HepG2 (cell line): ENCODE measurements around the gene CHD2. TPM values are rescaled to one million over a fixed set of nuclear protein-coding genes. Genes with fewer than 3 reads are reported as not detected.

ENCODE experiments used
- ATAC-seq: fragments of 200-7000 bp; cut with Tn5 transposase; 3 replicates; pipeline ENCODE4 v1.9.1; 2020; ENCODE audit warnings: mild to moderate bottlenecking, moderate library complexity
- BruUV-seq: library from RNA; stranded (reverse); fragments of 400-500 nt; replicated peaks from 2 replicates; lab custom pipeline; 2021; lab: Mats Ljungman, UMichigan
- CTCF ChIA-PET: fragments of 300-600 bp; formaldehyde crosslinking; extraction: SDS; loops from one replicate; lab custom pipeline; 2021; ENCODE audit warnings: low total read pairs, inconsistent platforms, low intra/inter-chr PET ratio; lab: Yijun Ruan, JAX
- POLR2A ChIA-PET: fragments of 350-600 bp; sonication (Branson Sonifier 250); formaldehyde crosslinking; loops from one replicate; lab custom pipeline; 2020; ENCODE audit warnings: antibody characterized with exemption, inconsistent platforms; lab: Yijun Ruan, JAX
- DNase-seq: peaks from one replicate; pipeline ENCODE4 v3.0.0-alpha.2; 2015; ENCODE audit warnings: low spot score
- FAIRE-seq: peaks from 3 replicates; lab custom pipeline; 2011; peaks lifted over from hg19 to GRCh38; lab: Jason Lieb, UNC
- H2AFZ ChIP-seq: one replicate; pipeline ENCODE4 v1.6.1; 2011; ENCODE audit warnings: low read length, inconsistent platforms
- H3K27ac ChIP-seq: fragments of 300-600 bp; 3 replicates; pipeline ENCODE4 v1.8.0; 2011; ENCODE audit warnings: mixed run types, mild to moderate bottlenecking, mixed read lengths, low read length, inconsistent platforms; ENCODE audit not compliant: insufficient read depth; ENCODE audit errors: extremely low read length
- H3K27me3 ChIP-seq, 2 experiments: fragments of 200-600 bp in 1 of 2; 2 replicates in 1 of 2; 3 replicates in 1 of 2; pipeline versions ENCODE4 v1.6.0 to v1.8.0; 2011; ENCODE audit warnings: low read length in 2 of 2, mild to moderate bottlenecking in 2 of 2, moderate library complexity in 2 of 2, inconsistent platforms in 1 of 2; ENCODE audit not compliant: insufficient read depth in 2 of 2, control insufficient read depth in 1 of 2
- H3K36me3 ChIP-seq, 2 experiments: fragments of 200-600 bp in 1 of 2; replicated peaks in 1 of 2; 2 replicates in 1 of 2; 3 replicates in 1 of 2; pipeline versions ENCODE4 v1.5.1 to v1.8.0; 2011; ENCODE audit warnings: low read length in 2 of 2, inconsistent platforms in 1 of 2; ENCODE audit not compliant: insufficient read depth in 2 of 2, control insufficient read depth in 1 of 2
- H3K4me1 ChIP-seq: 2 replicates; pipeline ENCODE4 v1.5.1; 2012; ENCODE audit warnings: low read length, inconsistent platforms; ENCODE audit not compliant: insufficient read depth
- H3K4me2 ChIP-seq: 2 replicates; pipeline ENCODE4 v1.6.0; 2011; ENCODE audit warnings: low read depth, low read length, inconsistent platforms
- H3K4me3 ChIP-seq, 3 experiments: fragments of 200-600 bp in 1 of 3; sonication (generic), shearing (Covaris generic) in 1 of 3; replicated peaks in 1 of 3; 2 replicates each; pipeline ENCODE4 v1.5.1; 2011 to 2016; ENCODE audit warnings: low read length in 3 of 3, inconsistent platforms in 2 of 3, low read depth in 2 of 3, mild to moderate bottlenecking in 2 of 3, control low read depth in 1 of 3, mixed read lengths in 1 of 3; ENCODE audit not compliant: insufficient read depth in 1 of 3
- H3K79me2 ChIP-seq: one replicate; pipeline ENCODE4 v1.6.1; 2011; ENCODE audit warnings: low read length, inconsistent platforms; ENCODE audit not compliant: insufficient read depth
- H3K9ac ChIP-seq: 2 replicates; pipeline ENCODE4 v1.6.0; 2011; ENCODE audit warnings: mild to moderate bottlenecking, low read depth, low read length, inconsistent platforms; ENCODE audit not compliant: insufficient read depth
- H3K9me3 ChIP-seq: 2 replicates; pipeline ENCODE4 v1.5.1; 2012; ENCODE audit warnings: mild to moderate bottlenecking, low read length
- H4K20me1 ChIP-seq: 2 replicates; pipeline ENCODE4 v1.6.0; 2011; ENCODE audit warnings: inconsistent platforms, mild to moderate bottlenecking, low read length, moderate library complexity; ENCODE audit not compliant: insufficient read depth
- AKAP8 ChIP-seq: sonication (generic); formaldehyde crosslinking; IDR thresholded peaks from 2 replicates; pipeline ENCODE4 v1.5.1; 2020; ENCODE audit warnings: mild to moderate bottlenecking, missing genetic modification reagents
- ELK4 ChIP-seq: sonication (generic); formaldehyde crosslinking; IDR thresholded peaks from 2 replicates; pipeline ENCODE4 v1.9.0; 2021; ENCODE audit warnings: missing genetic modification reagents, borderline replicate concordance
- GMEB1 ChIP-seq: sonication (generic); formaldehyde crosslinking; IDR thresholded peaks from 2 replicates; pipeline ENCODE4 v1.5.1; 2020; ENCODE audit warnings: missing genetic modification reagents, mild to moderate bottlenecking, borderline replicate concordance
- HOXA9 ChIP-seq: sonication (generic); formaldehyde crosslinking; IDR thresholded peaks from 2 replicates; pipeline ENCODE4 v1.8.1; 2022; ENCODE audit warnings: missing genetic modification reagents, mild to moderate bottlenecking, moderate library complexity, borderline replicate concordance
- KLF9 ChIP-seq: IDR thresholded peaks from 2 replicates; pipeline ENCODE4 v1.6.1; 2016; ENCODE audit warnings: low read depth
- MAFK ChIP-seq, 2 experiments: IDR thresholded peaks in 1 of 2; conservative IDR thresholded peaks in 1 of 2; 2 replicates each; pipeline ENCODE4 v1.6.1; 2011; ENCODE audit warnings: improper control_type of control experiment in 2 of 2, low read length in 2 of 2
- PCBP1 ChIP-seq: fragments of 200-400 bp; formaldehyde crosslinking; IDR thresholded peaks from 2 replicates; pipeline ENCODE4 v1.6.1; 2017; ENCODE audit warnings: mild to moderate bottlenecking, low read depth, low read length, borderline replicate concordance
- RBM22 ChIP-seq: fragments of 200-400 bp; formaldehyde crosslinking; optimal IDR thresholded peaks from 2 replicates; pipeline ENCODE3; 2017; ENCODE audit warnings: mild to moderate bottlenecking, low read length, moderate library complexity
- U2AF1 ChIP-seq: fragments of 200-400 bp; formaldehyde crosslinking; optimal IDR thresholded peaks from 2 replicates; pipeline ENCODE3; 2017; ENCODE audit warnings: mild to moderate bottlenecking, low read depth, low read length
- ZBTB8A ChIP-seq: sonication (generic); formaldehyde crosslinking; IDR thresholded peaks from 2 replicates; pipeline ENCODE4 v1.4.0; 2020; ENCODE audit warnings: mild to moderate bottlenecking, low read depth, missing genetic modification reagents, borderline replicate concordance
- ZFP62 ChIP-seq: sonication (generic); formaldehyde crosslinking; IDR thresholded peaks from 2 replicates; pipeline ENCODE4 v1.4.0; 2020; ENCODE audit warnings: missing genetic modification reagents
- ZNF879 ChIP-seq: sonication (generic); formaldehyde crosslinking; IDR thresholded peaks from 2 replicates; pipeline ENCODE4 v1.8.1; 2023; ENCODE audit warnings: missing genetic modification reagents
- WGBS: methylation state at CpG from one replicate; pipeline ENCODE4 v1.1.6; 2017; ENCODE audit warnings: low lambda C conversion rate; 5-methylcytosine and 5-hydroxymethylcytosine counted together
- in situ Hi-C: cut with HindIII; loops from 2 replicates; pipeline ENCODE4 v1.10.0; 2017; ENCODE audit warnings: low pct_unique_long_range_greater_than_20kb; ENCODE audit not compliant: extremely low pct_ligation_motif_present
- intact Hi-C: fragments of 100-400 bp; cut with micrococcal nuclease; formaldehyde crosslinking; loops from one replicate; pipeline ENCODE4 v1.10.0; 2022; ENCODE audit not compliant: unreplicated experiment
- polyA plus RNA-seq, 8 experiments: library from polyadenylated mRNA; depleted of rRNA in 3 of 8; stranded (reverse) in 7 of 8; unstranded in 1 of 8; fragments of >200 nt; fragmentation: Illumina TruSeq in 4 of 8; extraction: Trizol in 4 of 8; gene quantifications; 2 replicates each; pipeline versions ENCODE4 v1.2.1 to v1.2.3, GENCODE V29; 2011 to 2016; ENCODE audit warnings: low read depth in 4 of 8, missing spikeins in 1 of 8, mixed read lengths in 1 of 8; ENCODE audit not compliant: insufficient read depth in 1 of 8
- total RNA-seq, 5 experiments: library from RNA; depleted of rRNA; stranded (reverse); fragments of >200 nt; fragmentation: Illumina TruSeq; extraction: Trizol; gene quantifications; 2 replicates each; pipeline ENCODE4 v1.2.3, GENCODE V29; 2016; ENCODE audit warnings: low read depth in 1 of 5

The CHD2 gene
- total and polyA plus RNA-seq, 2 of the 13 experiments (the other 11 are each of a cell fraction or from before 2014, with no cell fraction given), result 54.0 to 54.1 TPM

- in situ Hi-C loops (no loop called here), intact Hi-C loops (no loop called here)
- DNase-seq (no peak), ATAC-seq (no peak), FAIRE-seq (no peak)
- H3K79me2 ChIP-seq, result peaks cover 66% of the 10 kb centered on the region
- H3K9ac ChIP-seq, result no peak overlapping the region
- TF ChIP-seq ZNF879 (no peak), PCBP1 (no peak), MAFK (conservative IDR thresholded peaks at IDR 0.05 in 1 of 2, IDR thresholded peaks at IDR 0.05 in 1 of 2; ENCODE audit: low read length in 2 of 2) (0 out of 4 replicates have a peak, but pooled peaks of 1 of the 2 experiments have one; percentile 20)
- BruUV-seq, result TSS peak; percentile 5
- peaks cover 35% of the 10 kb centered on the region for H3K4me1 ChIP-seq
- no peaks in the 10 kb centered on the region for H3K9me3 ChIP-seq
- no peak overlapping the region for H3K27ac ChIP-seq
- ChIA-PET POLR2A (no interaction called here), CTCF (no interaction called here)
- H2AFZ ChIP-seq, result no peak overlapping the region
- H3K4me3 ChIP-seq, result no peak overlapping the region
- H3K4me2 ChIP-seq, result no peak overlapping the region
- no peaks in the 10 kb centered on the region for H3K27me3 ChIP-seq
- WGBS, result 86% methylated on average over 6 of the region's 6 CpGs
- peaks cover 36 to 85% of the 10 kb centered on the region in 2 experiments for H3K36me3 ChIP-seq
- peaks cover under 1% of the 10 kb centered on the region; the same call in 1 of the 2 replicates for H4K20me1 ChIP-seq
Measured at GRCh38 chr15:92929002-92929401, 28.9 kb downstream of the CHD2 start.

- intact Hi-C loops, result no loop called here
- Histone ChIP-seq H3K9ac (no peak overlapping the region), H3K79me2 (peaks cover 66% of the 10 kb centered on the region), H3K4me3 (no peak overlapping the region), H4K20me1 (no peaks in the 10 kb centered on the region), H3K9me3 (no peaks in the 10 kb centered on the region)
- FAIRE-seq, result no peak
- TF ChIP-seq AKAP8 (CRISPR knock-in tag) (no peak), KLF9 (CRISPR knock-in tag) (no peak), ELK4 (CRISPR knock-in tag) (no peak), GMEB1 (CRISPR knock-in tag) (no peak), ZBTB8A (CRISPR knock-in tag) (no peak), U2AF1 (no peak), ZFP62 (CRISPR knock-in tag) (no peak), RBM22 (peak; percentile 19), HOXA9 (CRISPR knock-in tag) (no peak)
- TF ChIP-seq, all 625 proteins: peak for 1
- in situ Hi-C loops, result no loop called here
- no peaks in the 10 kb centered on the region for H3K27me3 ChIP-seq
- ATAC-seq (peak; percentile 12; the same call in 1 of the 3 replicates), DNase-seq (no peak)
- H3K4me1 ChIP-seq, result peaks cover 46% of the 10 kb centered on the region
- BruUV-seq, result no TSS peak
- WGBS, result 82% methylated on average over 3 of the region's 3 CpGs
- peaks cover 31 to 83% of the 10 kb centered on the region in 2 experiments for H3K36me3 ChIP-seq
- H3K4me2 ChIP-seq, result no peak overlapping the region
- H2AFZ ChIP-seq, result no peak overlapping the region
- no peak overlapping the region for H3K27ac ChIP-seq
- CTCF ChIA-PET, result no interaction called here
- POLR2A ChIA-PET, result interaction anchor here (1.1 kb wide), 1 partner anchor 8 kb away, joined by 3 read pairs; no protein-coding TSS in a partner anchor
Measured at GRCh38 chr15:92930054-92930621, 30.0 kb downstream of the CHD2 start.
